Measurements from ENCODE around the gene SH3PXD2B. TPM values are rescaled to one million over a fixed set of nuclear protein-coding genes. Genes with fewer than 3 reads are reported as not detected.

SH3PXD2B gene
- total RNA-seq, 1 donor from 2014 or later = 62.4 TPM

DNA sequence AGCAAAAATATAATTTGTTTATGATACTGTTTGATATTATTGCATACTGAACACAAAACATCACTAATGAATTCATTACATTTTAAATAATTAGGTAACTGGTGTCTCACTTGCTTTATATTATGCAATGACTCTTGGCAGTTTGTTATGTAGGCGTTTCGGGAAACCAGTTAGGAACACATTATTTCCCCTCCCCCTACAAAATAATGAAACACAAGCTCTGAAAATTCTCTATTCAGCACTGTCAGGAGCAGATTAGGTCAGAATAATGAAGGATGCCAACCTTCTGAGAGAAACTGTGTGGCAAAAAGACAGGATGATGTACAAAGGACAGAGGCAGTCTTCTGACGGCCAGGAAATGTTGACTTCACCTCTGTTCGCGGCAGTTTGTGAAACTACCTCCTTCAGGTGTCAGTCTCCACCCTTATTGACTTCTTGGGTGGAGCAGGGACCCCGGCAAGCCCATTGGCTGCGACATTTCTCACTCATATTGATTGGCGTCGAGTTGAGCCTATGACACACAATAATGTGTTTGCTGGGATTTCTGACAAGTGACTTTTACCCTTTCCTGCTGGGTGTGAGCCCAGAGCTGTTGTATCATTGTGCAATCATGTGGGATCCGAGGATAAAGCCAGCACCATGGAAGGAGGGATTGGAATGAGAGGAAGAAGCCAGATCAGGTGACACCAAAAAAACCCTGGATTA, 33.9 kb downstream of the SH3PXD2B start:
- H3K4me3 ChIP-seq (ENCODE audit: low read depth, low read length) = no peak overlapping the region
- no peaks in the 10 kb centered on the region for H3K36me3 ChIP-seq (ENCODE audit: control insufficient read depth, insufficient read depth, low read length)
- no peaks in the 10 kb centered on the region for H3K27me3 ChIP-seq (ENCODE audit: control insufficient read depth, insufficient read depth, low read length)
- no peak for DNase-seq (ENCODE audit: low read depth)
- TF ChIP-seq, protein P1, sequence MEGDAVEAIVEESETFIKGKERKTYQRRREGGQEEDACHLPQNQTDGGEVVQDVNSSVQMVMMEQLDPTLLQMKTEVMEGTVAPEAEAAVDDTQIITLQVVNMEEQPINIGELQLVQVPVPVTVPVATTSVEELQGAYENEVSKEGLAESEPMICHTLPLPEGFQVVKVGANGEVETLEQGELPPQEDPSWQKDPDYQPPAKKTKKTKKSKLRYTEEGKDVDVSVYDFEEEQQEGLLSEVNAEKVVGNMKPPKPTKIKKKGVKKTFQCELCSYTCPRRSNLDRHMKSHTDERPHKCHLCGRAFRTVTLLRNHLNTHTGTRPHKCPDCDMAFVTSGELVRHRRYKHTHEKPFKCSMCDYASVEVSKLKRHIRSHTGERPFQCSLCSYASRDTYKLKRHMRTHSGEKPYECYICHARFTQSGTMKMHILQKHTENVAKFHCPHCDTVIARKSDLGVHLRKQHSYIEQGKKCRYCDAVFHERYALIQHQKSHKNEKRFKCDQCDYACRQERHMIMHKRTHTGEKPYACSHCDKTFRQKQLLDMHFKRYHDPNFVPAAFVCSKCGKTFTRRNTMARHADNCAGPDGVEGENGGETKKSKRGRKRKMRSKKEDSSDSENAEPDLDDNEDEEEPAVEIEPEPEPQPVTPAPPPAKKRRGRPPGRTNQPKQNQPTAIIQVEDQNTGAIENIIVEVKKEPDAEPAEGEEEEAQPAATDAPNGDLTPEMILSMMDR (IDR thresholded peaks at IDR 0.05; ENCODE audit: insufficient read depth, low read length, poor library complexity, severe bottlenecking) = no peak

DNA sequence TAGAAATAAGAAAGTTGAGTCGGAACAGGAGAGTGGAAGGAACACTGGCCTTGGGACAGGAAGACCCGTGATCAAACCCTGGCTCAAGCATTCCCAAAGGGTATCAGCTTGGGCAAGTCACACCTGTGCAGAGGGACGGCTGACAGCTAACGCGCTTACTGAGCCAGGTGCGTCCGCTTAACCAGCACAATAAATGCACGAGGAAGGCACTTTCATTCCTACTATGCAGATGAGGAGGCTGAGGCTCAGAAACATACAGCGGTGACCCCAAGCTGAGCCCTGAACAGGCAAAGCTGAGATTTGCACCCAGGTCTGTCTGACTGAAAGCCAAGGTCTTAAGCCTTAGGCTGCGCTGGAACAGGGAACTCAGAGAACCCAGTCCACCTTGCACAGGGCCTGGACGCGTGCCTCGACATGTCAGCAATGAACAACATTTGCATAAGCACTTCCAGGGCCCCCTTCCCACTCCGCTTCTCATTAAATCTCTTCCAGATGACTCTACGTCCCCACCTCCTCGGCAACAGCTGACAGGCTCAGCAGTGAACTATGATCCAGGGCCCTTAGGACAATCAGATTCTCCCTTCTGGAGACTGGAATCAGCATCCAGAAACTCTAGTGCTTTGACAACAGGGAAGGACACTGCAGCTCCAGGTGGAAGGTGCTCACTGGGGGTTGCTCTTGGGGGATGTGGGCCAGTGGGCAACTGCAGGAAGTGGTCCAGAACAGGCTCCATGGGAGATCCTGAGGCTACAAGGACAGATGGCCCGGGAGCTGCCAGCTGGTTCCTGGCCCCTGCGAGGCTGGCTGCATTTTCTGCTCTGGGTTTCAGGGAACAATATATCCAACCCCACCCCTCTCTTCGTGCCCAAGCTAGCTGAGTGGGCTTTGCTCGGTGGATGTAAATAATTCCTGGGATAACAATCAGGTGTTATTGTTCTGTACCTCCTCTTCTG, 35.2 kb downstream of the SH3PXD2B start:
- H3K36me3 ChIP-seq (ENCODE audit: control insufficient read depth, insufficient read depth, low read length) = no peaks in the 10 kb centered on the region
- TF ChIP-seq, protein P1 (IDR thresholded peaks at IDR 0.05; ENCODE audit: insufficient read depth, low read length, poor library complexity, severe bottlenecking) = no peak
- H3K27me3 ChIP-seq (ENCODE audit: control insufficient read depth, insufficient read depth, low read length) = no peaks in the 10 kb centered on the region
- no peak for DNase-seq (ENCODE audit: low read depth)
- no peak overlapping the region for H3K4me3 ChIP-seq (ENCODE audit: low read depth, low read length)

DNA sequence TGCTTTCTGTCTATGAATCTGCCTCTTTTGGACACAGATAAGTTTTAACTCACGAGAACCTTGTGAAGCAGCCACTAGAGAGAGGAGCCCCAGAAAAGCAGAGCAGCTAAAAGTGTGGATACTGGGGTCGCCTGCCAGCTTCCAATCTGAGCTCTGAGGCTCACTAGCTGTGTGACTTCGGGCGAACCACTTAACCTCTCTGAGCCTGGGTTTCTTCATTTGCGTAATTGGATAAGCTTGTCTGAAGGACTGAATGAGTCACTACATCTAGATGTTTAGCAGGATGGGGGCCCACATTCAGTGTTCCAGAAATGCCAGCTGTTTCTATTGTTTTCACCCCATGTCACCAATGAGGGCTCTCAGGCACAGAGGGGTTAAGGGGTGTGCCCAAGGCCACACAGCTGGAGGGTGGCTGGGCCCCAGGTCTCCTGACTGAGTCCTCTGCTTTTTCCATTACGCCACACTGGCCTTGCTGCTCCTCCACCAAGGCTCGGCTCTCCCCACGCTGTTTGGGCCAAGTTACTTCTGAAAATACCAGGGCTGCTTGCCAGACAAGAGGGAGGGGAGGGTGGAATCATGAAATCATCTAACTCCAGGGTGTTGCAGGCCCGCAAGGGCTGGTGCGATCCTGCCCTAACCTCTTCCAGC, 36.2 kb downstream of the SH3PXD2B start:
- Histone ChIP-seq H3K27me3 (ENCODE audit: control insufficient read depth, insufficient read depth, low read length) (no peaks in the 10 kb centered on the region), H3K4me3 (ENCODE audit: low read depth, low read length) (no peak overlapping the region), H3K36me3 (ENCODE audit: control insufficient read depth, insufficient read depth, low read length) (no peaks in the 10 kb centered on the region)
- TF ChIP-seq, protein P1 (IDR thresholded peaks at IDR 0.05; ENCODE audit: insufficient read depth, low read length, poor library complexity, severe bottlenecking) = no peak
- peak; percentile 19 for DNase-seq (ENCODE audit: low read depth)

DNA sequence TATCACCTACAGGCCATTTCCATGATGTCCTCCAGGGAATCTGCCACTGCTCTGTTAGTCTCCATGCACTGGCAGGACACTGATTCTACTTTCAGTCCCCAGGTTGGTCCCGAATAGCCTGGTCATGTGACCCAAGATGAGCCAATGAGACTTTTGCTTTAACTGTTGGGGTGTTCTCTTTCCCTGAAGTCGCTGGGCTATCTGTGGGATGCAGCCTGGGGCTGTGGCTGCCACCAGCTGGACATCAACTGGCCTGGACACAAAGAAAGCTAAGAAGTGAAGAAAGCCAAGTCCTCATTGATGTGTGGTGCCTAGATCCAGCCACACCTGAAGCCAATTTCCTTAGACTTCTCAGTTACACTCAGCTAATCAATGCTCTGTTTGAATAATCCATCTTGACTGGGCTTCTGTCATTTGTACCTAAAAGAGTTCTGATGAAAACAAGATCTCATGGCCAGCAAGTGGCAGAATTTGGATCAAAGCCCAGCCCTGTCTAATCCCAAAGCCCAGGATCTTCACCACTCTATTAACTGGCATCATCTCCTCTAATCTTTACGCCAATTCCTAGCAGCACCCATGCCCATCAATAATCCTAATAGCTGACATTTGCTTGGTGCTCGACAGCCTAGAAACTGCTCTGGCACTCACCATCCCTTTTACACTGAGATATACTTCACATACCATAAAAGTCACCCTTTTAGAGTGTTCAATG, 37.0 kb downstream of the SH3PXD2B start:
- H3K36me3 ChIP-seq (ENCODE audit: control insufficient read depth, insufficient read depth, low read length) = no peaks in the 10 kb centered on the region
- H3K4me3 ChIP-seq (ENCODE audit: low read depth, low read length) = no peak overlapping the region
- DNase-seq (ENCODE audit: low read depth) = no peak
- TF ChIP-seq, protein P1 (IDR thresholded peaks at IDR 0.05; ENCODE audit: insufficient read depth, low read length, poor library complexity, severe bottlenecking) = no peak
- no peaks in the 10 kb centered on the region for H3K27me3 ChIP-seq (ENCODE audit: control insufficient read depth, insufficient read depth, low read length)

DNA sequence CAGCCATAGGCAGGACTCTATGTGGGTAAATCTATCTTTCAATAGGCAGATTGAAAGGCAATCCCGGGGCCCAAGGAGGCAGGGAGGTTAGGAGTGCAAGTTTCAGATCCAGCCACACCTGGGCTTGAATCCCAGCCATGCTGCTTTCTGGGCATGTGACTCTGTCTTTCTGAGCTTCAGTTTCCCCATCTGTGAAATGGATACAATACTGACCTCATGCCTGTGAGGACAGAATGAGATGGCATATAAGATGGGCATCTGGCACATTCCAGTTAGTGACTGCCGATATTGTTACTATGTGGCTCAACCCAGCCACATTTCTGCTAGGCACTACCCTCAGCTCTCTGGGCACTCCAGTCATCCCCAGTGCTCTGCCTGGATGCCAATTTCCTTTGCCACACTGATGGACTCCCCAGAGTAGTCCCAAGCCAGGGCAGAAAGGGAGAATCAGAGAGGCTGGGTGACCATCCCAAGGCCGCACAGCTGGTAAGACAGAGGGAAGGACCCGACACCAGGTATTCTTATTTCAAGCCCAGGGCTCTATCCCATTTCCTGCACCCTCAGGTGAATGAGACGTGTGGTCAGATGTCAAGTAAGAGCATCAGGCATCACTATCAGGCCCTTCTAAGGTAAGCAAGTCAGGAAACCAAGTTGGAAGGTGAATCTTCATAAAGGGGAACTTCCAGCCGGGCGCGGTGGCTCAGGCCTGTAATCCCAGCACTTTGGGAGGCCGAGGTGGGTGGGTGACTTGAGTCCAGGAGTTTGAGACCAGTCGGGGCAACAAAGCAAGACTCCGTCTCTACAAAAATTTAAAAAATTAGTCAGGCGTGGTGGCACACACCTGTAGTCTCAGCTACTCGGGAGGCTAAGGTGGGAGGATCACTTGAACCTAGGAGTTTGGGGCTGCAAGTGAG, 38.7 kb downstream of the SH3PXD2B start:
- H3K4me3 ChIP-seq (ENCODE audit: low read depth, low read length) = no peak overlapping the region
- H3K36me3 ChIP-seq (ENCODE audit: control insufficient read depth, insufficient read depth, low read length) = no peaks in the 10 kb centered on the region
- no peak for DNase-seq (ENCODE audit: low read depth)
- TF ChIP-seq, protein P1 (IDR thresholded peaks at IDR 0.05; ENCODE audit: insufficient read depth, low read length, poor library complexity, severe bottlenecking) = no peak
- no peaks in the 10 kb centered on the region for H3K27me3 ChIP-seq (ENCODE audit: control insufficient read depth, insufficient read depth, low read length)

All from kidney epithelial cell (primary cell).